K562 (cell line): ENCODE data around the gene IMPA2. TPM values are rescaled to one million over a fixed set of nuclear protein-coding genes. Genes with fewer than 3 reads are reported as not detected.
A peak's percentile ranks its signal among the peaks of the same experiment; 100 is the strongest.

ENCODE experiments used
- ATF3 ChIP-seq, 2 experiments: fragments of 450-650 bp in 1 of 2; sonication (generic) in 1 of 2; formaldehyde crosslinking in 1 of 2; IDR thresholded peaks in 1 of 2; conservative IDR thresholded peaks in 1 of 2; 2 replicates each; pipeline versions ENCODE4 v1.6.1 to v1.8.1; 2016 to 2023; ENCODE audit warnings: mild to moderate bottlenecking in 2 of 2, moderate library complexity in 2 of 2, inconsistent platforms in 1 of 2, missing genetic modification reagents in 1 of 2
- ID3 ChIP-seq, 2 experiments: fragments of 250-450 bp in 1 of 2; fragments of 450-650 bp in 1 of 2; sonication (Bioruptor Pico) in 1 of 2; IDR thresholded peaks; 2 replicates each; pipeline versions ENCODE4 v1.6.1 to v1.8.0; 2016 to 2021; ENCODE audit warnings: mild to moderate bottlenecking in 2 of 2, moderate library complexity in 2 of 2, missing compliant biosample characterization in 1 of 2, missing genetic modification characterization in 1 of 2
- LEF1 ChIP-seq: fragments of 450-650 bp; IDR thresholded peaks from 2 replicates; pipeline ENCODE4 v1.6.1; 2016; ENCODE audit warnings: mild to moderate bottlenecking
- MLLT1 ChIP-seq, 2 experiments: fragments of 450-650 bp; IDR thresholded peaks; 2 replicates each; pipeline ENCODE4 v1.6.1; 2016
- NFIX ChIP-seq: fragments of 250-450 bp; sonication (Bioruptor Pico); IDR thresholded peaks from 2 replicates; pipeline ENCODE4 v1.4.0; 2020; ENCODE audit warnings: low read depth, mild to moderate bottlenecking, moderate library complexity
- PCBP1 ChIP-seq: fragments of 200-400 bp; formaldehyde crosslinking; IDR thresholded peaks from 2 replicates; pipeline ENCODE4 v1.6.1; 2018; ENCODE audit warnings: mild to moderate bottlenecking, low read depth, low read length; ENCODE audit not compliant: poor library complexity, severe bottlenecking
- ZNF197 ChIP-seq: fragments of 200-800 bp; sonication (Bioruptor generic); IDR thresholded peaks from 2 replicates; pipeline ENCODE4 v1.6.1; 2016; ENCODE audit warnings: low read depth, missing genetic modification characterization, missing compliant biosample characterization
- ZNF551 ChIP-seq: fragments of 250-450 bp; sonication (Bioruptor Pico); IDR thresholded peaks from 2 replicates; pipeline ENCODE4 v1.5.0; 2021; ENCODE audit warnings: mild to moderate bottlenecking, moderate library complexity
- polyA plus RNA-seq, 8 experiments: library from polyadenylated mRNA; depleted of rRNA in 4 of 8; stranded (reverse) in 5 of 8; unstranded in 3 of 8; fragments of >200 nt; fragmentation: Nextera tagmentation in 2 of 8; fragmentation: Illumina TruSeq in 1 of 8; extraction: Ambion mirVana in 2 of 8; extraction: Trizol in 1 of 8; gene quantifications; 2 replicates each; pipeline versions ENCODE4 v1.2.1 to v1.2.3, GENCODE V29; 2011 to 2014; ENCODE audit warnings: inconsistent platforms in 1 of 8, missing spikeins in 1 of 8
- total RNA-seq, 7 experiments: library from RNA; depleted of rRNA in 6 of 7; stranded (reverse); fragments of >200 nt in 6 of 7; fragmentation: Illumina TruSeq in 2 of 7; extraction: Trizol in 2 of 7; gene quantifications; 2 replicates each; pipeline versions ENCODE4 v1.2.1 to v1.2.3, GENCODE V29; 2011 to 2021; ENCODE audit warnings: low replicate concordance in 1 of 7
- TF ChIP-seq, protein P1 (sequence below): fragments of 200-800 bp; sonication (Bioruptor generic); IDR thresholded peaks from 2 replicates; pipeline ENCODE4 v1.6.1; 2016; ENCODE audit warnings: missing genetic modification characterization, missing compliant biosample characterization
- TF ChIP-seq, protein P2 (sequence below), 2 experiments: fragments of 450-650 bp; conservative IDR thresholded peaks; 2 replicates each; pipeline ENCODE4 v1.6.1; 2017; ENCODE audit warnings: mild to moderate bottlenecking in 2 of 2, moderate library complexity in 2 of 2

The IMPA2 gene
- total and polyA plus RNA-seq, 9 of the 15 experiments (the other 6 are each of a cell fraction or from before 2014, with no cell fraction given), result 0.62 to 11.3 (median 5.7) TPM

GRCh38 chr18:11980494-11981191 lies 664 bp upstream of the IMPA2 start (continued):
- TF ChIP-seq MLLT1 (IDR thresholded peaks at IDR 0.05) (peak in 1 of 2 experiments; percentile 37; a peak in 1 of 4 replicates), ID3 (CRISPR knock-in tag; IDR thresholded peaks at IDR 0.05) (no peak), ID3 (tag; IDR thresholded peaks at IDR 0.05) (peak; percentile 84), LEF1 (0 out of 2 replicates have a peak, but pooled peaks have one; percentile 45), PCBP1 (peak; percentile 75), NFIX (CRISPR knock-in tag) (no peak), ZNF197 (CRISPR knock-in tag) (peak; percentile 71; the same call in 1 of the 2 replicates), ATF3 (IDR thresholded peaks at IDR 0.05) (no peak), ATF3 (CRISPR knock-in tag; conservative IDR thresholded peaks at IDR 0.05) (0 out of 2 replicates have a peak, but pooled peaks have one; percentile 33), ZNF551 (no peak)
- TF ChIP-seq, protein P1, sequence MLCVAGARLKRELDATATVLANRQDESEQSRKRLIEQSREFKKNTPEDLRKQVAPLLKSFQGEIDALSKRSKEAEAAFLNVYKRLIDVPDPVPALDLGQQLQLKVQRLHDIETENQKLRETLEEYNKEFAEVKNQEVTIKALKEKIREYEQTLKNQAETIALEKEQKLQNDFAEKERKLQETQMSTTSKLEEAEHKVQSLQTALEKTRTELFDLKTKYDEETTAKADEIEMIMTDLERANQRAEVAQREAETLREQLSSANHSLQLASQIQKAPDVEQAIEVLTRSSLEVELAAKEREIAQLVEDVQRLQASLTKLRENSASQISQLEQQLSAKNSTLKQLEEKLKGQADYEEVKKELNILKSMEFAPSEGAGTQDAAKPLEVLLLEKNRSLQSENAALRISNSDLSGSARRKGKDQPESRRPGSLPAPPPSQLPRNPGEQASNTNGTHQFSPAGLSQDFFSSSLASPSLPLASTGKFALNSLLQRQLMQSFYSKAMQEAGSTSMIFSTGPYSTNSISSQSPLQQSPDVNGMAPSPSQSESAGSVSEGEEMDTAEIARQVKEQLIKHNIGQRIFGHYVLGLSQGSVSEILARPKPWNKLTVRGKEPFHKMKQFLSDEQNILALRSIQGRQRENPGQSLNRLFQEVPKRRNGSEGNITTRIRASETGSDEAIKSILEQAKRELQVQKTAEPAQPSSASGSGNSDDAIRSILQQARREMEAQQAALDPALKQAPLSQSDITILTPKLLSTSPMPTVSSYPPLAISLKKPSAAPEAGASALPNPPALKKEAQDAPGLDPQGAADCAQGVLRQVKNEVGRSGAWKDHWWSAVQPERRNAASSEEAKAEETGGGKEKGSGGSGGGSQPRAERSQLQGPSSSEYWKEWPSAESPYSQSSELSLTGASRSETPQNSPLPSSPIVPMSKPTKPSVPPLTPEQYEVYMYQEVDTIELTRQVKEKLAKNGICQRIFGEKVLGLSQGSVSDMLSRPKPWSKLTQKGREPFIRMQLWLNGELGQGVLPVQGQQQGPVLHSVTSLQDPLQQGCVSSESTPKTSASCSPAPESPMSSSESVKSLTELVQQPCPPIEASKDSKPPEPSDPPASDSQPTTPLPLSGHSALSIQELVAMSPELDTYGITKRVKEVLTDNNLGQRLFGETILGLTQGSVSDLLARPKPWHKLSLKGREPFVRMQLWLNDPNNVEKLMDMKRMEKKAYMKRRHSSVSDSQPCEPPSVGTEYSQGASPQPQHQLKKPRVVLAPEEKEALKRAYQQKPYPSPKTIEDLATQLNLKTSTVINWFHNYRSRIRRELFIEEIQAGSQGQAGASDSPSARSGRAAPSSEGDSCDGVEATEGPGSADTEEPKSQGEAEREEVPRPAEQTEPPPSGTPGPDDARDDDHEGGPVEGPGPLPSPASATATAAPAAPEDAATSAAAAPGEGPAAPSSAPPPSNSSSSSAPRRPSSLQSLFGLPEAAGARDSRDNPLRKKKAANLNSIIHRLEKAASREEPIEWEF, result no peak
- TF ChIP-seq, protein P2, sequence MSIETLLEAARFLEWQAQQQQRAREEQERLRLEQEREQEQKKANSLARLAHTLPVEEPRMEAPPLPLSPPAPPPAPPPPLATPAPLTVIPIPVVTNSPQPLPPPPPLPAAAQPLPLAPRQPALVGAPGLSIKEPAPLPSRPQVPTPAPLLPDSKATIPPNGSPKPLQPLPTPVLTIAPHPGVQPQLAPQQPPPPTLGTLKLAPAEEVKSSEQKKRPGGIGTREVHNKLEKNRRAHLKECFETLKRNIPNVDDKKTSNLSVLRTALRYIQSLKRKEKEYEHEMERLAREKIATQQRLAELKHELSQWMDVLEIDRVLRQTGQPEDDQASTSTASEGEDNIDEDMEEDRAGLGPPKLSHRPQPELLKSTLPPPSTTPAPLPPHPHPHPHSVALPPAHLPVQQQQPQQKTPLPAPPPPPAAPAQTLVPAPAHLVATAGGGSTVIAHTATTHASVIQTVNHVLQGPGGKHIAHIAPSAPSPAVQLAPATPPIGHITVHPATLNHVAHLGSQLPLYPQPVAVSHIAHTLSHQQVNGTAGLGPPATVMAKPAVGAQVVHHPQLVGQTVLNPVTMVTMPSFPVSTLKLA (conservative IDR thresholded peaks at IDR 0.05), result peak; percentile 95 to 97
